Natural killer cell (primary cell): ENCODE results near the gene EBF3. TPM values are rescaled to one million over a fixed set of nuclear protein-coding genes. Genes with fewer than 3 reads are reported as not detected.

Source experiments
- ATAC-seq, 3 donors: fragments of 150-1000 bp in 2 of 3; fragments of 200-7000 bp in 1 of 3; cut with Tn5 transposase; 1 replicate in 1 of 3; 2 replicates in 2 of 3; pipeline ENCODE4 v1.10.0; 2021; ENCODE audit warnings: mild to moderate bottlenecking in 2 of 3, moderate library complexity in 2 of 3
- DNase-seq, 2 donors: peaks; one replicate each; pipeline versions ENCODE4 v3.0.0 to v3.0.0-alpha.2; 2013 to 2021; ENCODE audit warnings: mixed read lengths in 1 of 2
- H3K27ac ChIP-seq: one replicate; pipeline ENCODE4 v1.5.1; 2013; ENCODE audit warnings: mild to moderate bottlenecking, low read length
- H3K27me3 ChIP-seq: one replicate; pipeline ENCODE4 v1.6.1; 2013; ENCODE audit warnings: low read length; ENCODE audit not compliant: control insufficient read depth, insufficient read depth
- H3K36me3 ChIP-seq: one replicate; pipeline ENCODE4 v1.6.1; 2013; ENCODE audit warnings: low read length; ENCODE audit not compliant: control insufficient read depth, insufficient read depth
- H3K4me1 ChIP-seq: one replicate; pipeline ENCODE4 v1.6.1; 2013; ENCODE audit warnings: low read length; ENCODE audit not compliant: control insufficient read depth, insufficient read depth
- H3K4me3 ChIP-seq: one replicate; pipeline ENCODE4 v1.5.1; 2013; ENCODE audit warnings: low read length
- H3K9me3 ChIP-seq: one replicate; pipeline ENCODE4 v1.6.1; 2013; ENCODE audit warnings: low read length; ENCODE audit not compliant: control insufficient read depth, insufficient read depth
- H3K27ac Mint-ChIP-seq, 2 donors: one replicate each; pipeline ENCODE4 v1.8.0; 2022; ENCODE audit warnings: mild to moderate bottlenecking in 2 of 2, mixed read lengths in 2 of 2, moderate library complexity in 1 of 2
- H3K27me3 Mint-ChIP-seq, 2 donors: one replicate each; pipeline ENCODE4 v1.8.0; 2022; ENCODE audit warnings: low read depth in 2 of 2, mixed read lengths in 2 of 2
- H3K36me3 Mint-ChIP-seq: one replicate; pipeline ENCODE4 v1.8.0; 2022; ENCODE audit warnings: mixed read lengths
- H3K4me1 Mint-ChIP-seq, 2 donors: one replicate each; pipeline ENCODE4 v1.8.0; 2022; ENCODE audit warnings: mixed read lengths in 2 of 2
- H3K4me3 Mint-ChIP-seq: one replicate; pipeline ENCODE4 v1.8.0; 2022; ENCODE audit warnings: mild to moderate bottlenecking, moderate library complexity, mixed read lengths
- H3K9me3 Mint-ChIP-seq, 2 donors: one replicate each; pipeline ENCODE4 v1.8.0; 2022; ENCODE audit warnings: mixed read lengths in 2 of 2
- WGBS: methylation state at CpG from one replicate; pipeline ENCODE4 v1.1.7; 2013; ENCODE audit warnings: missing lambda C conversion rate; ENCODE audit not compliant: insufficient coverage; 5-methylcytosine and 5-hydroxymethylcytosine counted together
- intact Hi-C: fragments of 100-400 bp; cut with micrococcal nuclease; formaldehyde crosslinking; loops from one replicate; pipeline ENCODE4 v1.14.2; 2022
- total RNA-seq, 4 donors: library from RNA; stranded (reverse); fragments of 120-200 nt in 1 of 4; gene quantifications; one replicate each; pipeline versions ENCODE4 v1.2.3 to v1.2.4, GENCODE V29; 2013 to 2022
- TF ChIP-seq, protein P1 (sequence below): fragments of 200-600 bp; IDR thresholded peaks from one replicate; pipeline ENCODE4 v1.8.0; 2022; ENCODE audit warnings: antibody characterized with exemption

EBF3 gene
- total RNA-seq, 3 donors from 2014 or later (not counting 1 experiment from before 2014, with no cell fraction given) = not detected

DNA sequence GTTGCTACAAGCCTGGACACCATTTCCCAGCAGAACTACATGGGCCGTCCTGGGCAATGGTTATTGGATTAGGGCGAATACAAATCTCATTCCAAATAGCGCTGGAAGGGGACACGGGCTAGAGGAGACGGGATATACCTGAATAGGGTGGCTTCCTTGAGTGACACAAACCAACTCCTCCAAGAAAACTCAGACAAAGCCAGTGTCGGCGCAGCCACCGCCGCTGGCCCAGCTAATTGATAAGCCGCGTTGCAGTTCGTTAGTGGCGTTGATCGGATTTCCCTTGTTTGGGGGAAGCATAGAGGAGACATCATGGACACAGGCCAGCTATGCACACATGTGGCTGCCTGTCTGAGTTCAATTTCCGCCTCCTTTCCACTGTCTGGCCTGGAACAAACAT lies 55.7 kb downstream of the EBF3 start:
- Mint-ChIP-seq H3K4me1 (no peaks in the 10 kb centered on the region), H3K9me3 (no peaks in the 10 kb centered on the region), H3K4me3 (no peak overlapping the region), H3K27me3 (peaks cover 4% of the 10 kb centered on the region in 2 donors), H3K27ac (no peak overlapping the region), H3K36me3 (no peaks in the 10 kb centered on the region)
- no peak for ATAC-seq
- H3K9me3 ChIP-seq = no peaks in the 10 kb centered on the region
- WGBS = 91% methylated on average over 15 of the region's 15 CpGs
- no peak overlapping the region for H3K4me3 ChIP-seq
- TF ChIP-seq, protein P1, sequence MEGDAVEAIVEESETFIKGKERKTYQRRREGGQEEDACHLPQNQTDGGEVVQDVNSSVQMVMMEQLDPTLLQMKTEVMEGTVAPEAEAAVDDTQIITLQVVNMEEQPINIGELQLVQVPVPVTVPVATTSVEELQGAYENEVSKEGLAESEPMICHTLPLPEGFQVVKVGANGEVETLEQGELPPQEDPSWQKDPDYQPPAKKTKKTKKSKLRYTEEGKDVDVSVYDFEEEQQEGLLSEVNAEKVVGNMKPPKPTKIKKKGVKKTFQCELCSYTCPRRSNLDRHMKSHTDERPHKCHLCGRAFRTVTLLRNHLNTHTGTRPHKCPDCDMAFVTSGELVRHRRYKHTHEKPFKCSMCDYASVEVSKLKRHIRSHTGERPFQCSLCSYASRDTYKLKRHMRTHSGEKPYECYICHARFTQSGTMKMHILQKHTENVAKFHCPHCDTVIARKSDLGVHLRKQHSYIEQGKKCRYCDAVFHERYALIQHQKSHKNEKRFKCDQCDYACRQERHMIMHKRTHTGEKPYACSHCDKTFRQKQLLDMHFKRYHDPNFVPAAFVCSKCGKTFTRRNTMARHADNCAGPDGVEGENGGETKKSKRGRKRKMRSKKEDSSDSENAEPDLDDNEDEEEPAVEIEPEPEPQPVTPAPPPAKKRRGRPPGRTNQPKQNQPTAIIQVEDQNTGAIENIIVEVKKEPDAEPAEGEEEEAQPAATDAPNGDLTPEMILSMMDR = no peak
- H3K27me3 ChIP-seq = no peaks in the 10 kb centered on the region
- H3K4me1 ChIP-seq = no peaks in the 10 kb centered on the region
- H3K27ac ChIP-seq = no peak overlapping the region
- DNase-seq = no peak
- intact Hi-C loops = loop anchor here (10.0 kb wide), 1 partner anchor 196 kb away; no protein-coding TSS in a partner anchor
- H3K36me3 ChIP-seq = no peaks in the 10 kb centered on the region

- Histone ChIP-seq H3K27me3 (no peaks in the 10 kb centered on the region), H3K4me3 (no peak overlapping the region), H3K27ac (no peak overlapping the region), H3K4me1 (no peaks in the 10 kb centered on the region), H3K9me3 (no peaks in the 10 kb centered on the region), H3K36me3 (no peaks in the 10 kb centered on the region)
- ATAC-seq (no peak), DNase-seq (no peak)
- intact Hi-C loops = loop anchor here (10.0 kb wide), 1 partner anchor 199 kb away; no protein-coding TSS in a partner anchor
- Mint-ChIP-seq H3K36me3 (no peaks in the 10 kb centered on the region), H3K27me3 (peaks cover 4 to 29% of the 10 kb centered on the region in 2 donors), H3K27ac (no peak overlapping the region), H3K9me3 (no peaks in the 10 kb centered on the region), H3K4me3 (no peak overlapping the region), H3K4me1 (no peaks in the 10 kb centered on the region)
- TF ChIP-seq, protein P1 = no peak
- 85% methylated on average over 10 of the region's 12 CpGs for WGBS
Observed at GRCh38 chr10:129905553-129905952, 58.5 kb downstream of the EBF3 start.

GRCh38 chr10:129904323-129904722 lies 59.8 kb downstream of the EBF3 start:
- no peaks in the 10 kb centered on the region for H3K4me1 ChIP-seq
- no peak overlapping the region for H3K4me3 ChIP-seq
- peaks cover 9 to 39% of the 10 kb centered on the region in 2 donors for H3K27me3 Mint-ChIP-seq
- WGBS = 85% methylated on average over 2 of the region's 2 CpGs
- intact Hi-C loops = loop anchor here (10.0 kb wide), 1 partner anchor 200 kb away; no protein-coding TSS in a partner anchor
- no peaks in the 10 kb centered on the region for H3K9me3 ChIP-seq
- ATAC-seq (no peak), DNase-seq (no peak)
- no peaks in the 10 kb centered on the region for H3K27me3 ChIP-seq
- TF ChIP-seq, protein P1 = no peak
- no peak overlapping the region for H3K27ac ChIP-seq
- H3K4me1 Mint-ChIP-seq = no peaks in the 10 kb centered on the region
- H3K36me3 Mint-ChIP-seq = no peaks in the 10 kb centered on the region
- H3K27ac Mint-ChIP-seq = no peak overlapping the region
- H3K9me3 Mint-ChIP-seq = no peaks in the 10 kb centered on the region
- no peaks in the 10 kb centered on the region for H3K36me3 ChIP-seq
- H3K4me3 Mint-ChIP-seq = no peak overlapping the region

- H3K27me3 Mint-ChIP-seq = peaks cover 14 to 49% of the 10 kb centered on the region in 2 donors
- 77% methylated on average over 13 of the region's 15 CpGs for WGBS
Observed at GRCh38 chr10:129901389-129902006, 62.6 kb downstream of the EBF3 start.

More at GRCh38 chr10:129901389-129902006, 62.6 kb downstream of the EBF3 start:
- Histone ChIP-seq H3K36me3 (no peaks in the 10 kb centered on the region), H3K27me3 (no peaks in the 10 kb centered on the region), H3K4me1 (no peaks in the 10 kb centered on the region), H3K27ac (no peak overlapping the region), H3K9me3 (no peaks in the 10 kb centered on the region), H3K4me3 (no peak overlapping the region)
- Mint-ChIP-seq H3K4me3 (no peak overlapping the region), H3K9me3 (no peaks in the 10 kb centered on the region), H3K27ac (no peak overlapping the region), H3K36me3 (no peaks in the 10 kb centered on the region), H3K4me1 (no peaks in the 10 kb centered on the region)
- ATAC-seq = no peak
- no peak for DNase-seq
- intact Hi-C loops = loop anchor here (10.0 kb wide), 1 partner anchor 203 kb away; no protein-coding TSS in a partner anchor
- TF ChIP-seq, protein P1 = no peak
